K562 (cell line): ENCODE data around the gene PRICKLE4. TPM values are rescaled to one million over a fixed set of nuclear protein-coding genes. Genes with fewer than 3 reads are reported as not detected.

Source experiments
- ARHGAP35 ChIP-seq: fragments of 450-650 bp; IDR thresholded peaks from 2 replicates; pipeline ENCODE4 v1.6.1; 2018; ENCODE audit not compliant: partially characterized antibody
- CBFA2T3 ChIP-seq: fragments of 450-650 bp; IDR thresholded peaks from 2 replicates; pipeline ENCODE4 v1.6.1; 2017
- CREBBP ChIP-seq: IDR thresholded peaks from one replicate; pipeline ENCODE4 v1.6.1; 2012; ENCODE audit warnings: low read depth, mild to moderate bottlenecking, control low read depth, inconsistent platforms, low read length
- ELF1 ChIP-seq: fragments of 200-800 bp; sonication (Bioruptor generic); IDR thresholded peaks from 2 replicates; pipeline ENCODE4 v1.6.1; 2016; ENCODE audit warnings: missing genetic modification characterization, missing compliant biosample characterization
- ESRRA ChIP-seq: fragments of 450-650 bp; IDR thresholded peaks from 2 replicates; pipeline ENCODE4 v1.6.1; 2014; ENCODE audit warnings: low read depth, mild to moderate bottlenecking, moderate library complexity, borderline replicate concordance
- ETV1 ChIP-seq: fragments of 450-650 bp; conservative IDR thresholded peaks from 2 replicates; pipeline ENCODE4 v1.6.1; 2016; ENCODE audit warnings: missing genetic modification characterization, control low read depth, low read depth, missing compliant biosample characterization
- FOXJ3 ChIP-seq: sonication (generic); formaldehyde crosslinking; IDR thresholded peaks from 2 replicates; pipeline ENCODE4 v1.4.0; 2020; ENCODE audit warnings: mild to moderate bottlenecking, missing genetic modification reagents
- FOXM1 ChIP-seq, 2 experiments: fragments of 450-650 bp in 1 of 2; sonication (generic) in 1 of 2; formaldehyde crosslinking in 1 of 2; IDR thresholded peaks; 2 replicates each; pipeline versions ENCODE4 v1.6.1 to v1.9.0; 2017 to 2022; ENCODE audit warnings: low read depth in 2 of 2, mild to moderate bottlenecking in 2 of 2, missing genetic modification reagents in 1 of 2, moderate library complexity in 1 of 2
- KAT8 ChIP-seq: fragments of 450-650 bp; IDR thresholded peaks from 2 replicates; pipeline ENCODE4 v1.6.1; 2016; ENCODE audit warnings: low read depth, mild to moderate bottlenecking
- KDM5B ChIP-seq: fragments of 200-600 bp; sonication (generic); IDR thresholded peaks from 2 replicates; pipeline ENCODE4 v1.6.1; 2012; ENCODE audit warnings: low read depth, mild to moderate bottlenecking, moderate library complexity, low read length, control low read depth, inconsistent platforms; ENCODE audit not compliant: insufficient replicate concordance
- L3MBTL2 ChIP-seq: fragments of 450-650 bp; IDR thresholded peaks from 2 replicates; pipeline ENCODE4 v1.6.1; 2016; ENCODE audit warnings: mild to moderate bottlenecking, moderate library complexity
- MAZ ChIP-seq, 2 experiments: fragments of 450-650 bp in 1 of 2; sonication (generic) in 1 of 2; formaldehyde crosslinking; IDR thresholded peaks in 1 of 2; conservative IDR thresholded peaks in 1 of 2; 2 replicates each; pipeline versions ENCODE4 v1.4.0 to v1.5.0; 2020; ENCODE audit warnings: mild to moderate bottlenecking in 1 of 2, missing genetic modification reagents in 1 of 2
- MTA2 ChIP-seq: fragments of 450-650 bp; IDR thresholded peaks from 2 replicates; pipeline ENCODE4 v1.6.1; 2016; ENCODE audit warnings: low read depth
- RFX5 ChIP-seq: IDR thresholded peaks from 2 replicates; pipeline ENCODE4 v1.6.1; 2011; ENCODE audit warnings: low read depth, mild to moderate bottlenecking, improper control_type of control experiment, low read length
- SMC3 ChIP-seq: conservative IDR thresholded peaks from 2 replicates; pipeline ENCODE4 v1.6.1; 2011; ENCODE audit warnings: low read depth, low read length, improper control_type of control experiment; ENCODE audit not compliant: insufficient read depth
- SREBF2 ChIP-seq: sonication (generic); formaldehyde crosslinking; IDR thresholded peaks from 2 replicates; pipeline ENCODE4 v1.4.0; 2020; ENCODE audit warnings: mild to moderate bottlenecking, missing genetic modification reagents
- YY1 ChIP-seq, 3 experiments: IDR thresholded peaks; 2 replicates each; pipeline ENCODE4 v1.6.1; 2011; ENCODE audit warnings: low read length in 2 of 3, mild to moderate bottlenecking in 2 of 3, moderate library complexity in 2 of 3, borderline replicate concordance in 1 of 3, control low read depth in 1 of 3, low read depth in 1 of 3; ENCODE audit not compliant: insufficient read depth in 3 of 3, insufficient replicate concordance in 2 of 3, control insufficient read depth in 1 of 3, insufficient read length in 1 of 3; ENCODE audit errors: extremely low read depth in 1 of 3
- ZNF124 ChIP-seq: sonication (generic); formaldehyde crosslinking; IDR thresholded peaks from 2 replicates; pipeline ENCODE4 v1.8.1; 2022; ENCODE audit warnings: missing genetic modification reagents
- ZNF609 ChIP-seq: sonication (generic); formaldehyde crosslinking; IDR thresholded peaks from 2 replicates; pipeline ENCODE4 v1.8.1; 2023; ENCODE audit warnings: missing genetic modification reagents, mild to moderate bottlenecking, borderline replicate concordance
- ZNF668 ChIP-seq: fragments of 250-450 bp; sonication (Bioruptor Pico); IDR thresholded peaks from 2 replicates; pipeline ENCODE4 v1.8.0; 2022; ENCODE audit warnings: mild to moderate bottlenecking, inconsistent platforms
- polyA plus RNA-seq, 8 experiments: library from polyadenylated mRNA; depleted of rRNA in 4 of 8; stranded (reverse) in 5 of 8; unstranded in 3 of 8; fragments of >200 nt; fragmentation: Nextera tagmentation in 2 of 8; fragmentation: Illumina TruSeq in 1 of 8; extraction: Ambion mirVana in 2 of 8; extraction: Trizol in 1 of 8; gene quantifications; 2 replicates each; pipeline versions ENCODE4 v1.2.1 to v1.2.3, GENCODE V29; 2011 to 2014; ENCODE audit warnings: inconsistent platforms in 1 of 8, missing spikeins in 1 of 8
- total RNA-seq, 7 experiments: library from RNA; depleted of rRNA in 6 of 7; stranded (reverse); fragments of >200 nt in 6 of 7; fragmentation: Illumina TruSeq in 2 of 7; extraction: Trizol in 2 of 7; gene quantifications; 2 replicates each; pipeline versions ENCODE4 v1.2.1 to v1.2.3, GENCODE V29; 2011 to 2021; ENCODE audit warnings: low replicate concordance in 1 of 7
- TF ChIP-seq, protein P1 (sequence below): fragments of 200-400 bp; formaldehyde crosslinking; IDR thresholded peaks from 2 replicates; pipeline ENCODE4 v1.6.1; 2017; ENCODE audit warnings: mild to moderate bottlenecking, low read depth, low read length, moderate library complexity

The PRICKLE4 gene
- total and polyA plus RNA-seq, 9 of the 15 experiments (the other 6 are each of a cell fraction or from before 2014, with no cell fraction given), result 0.20 to 0.32 (median 0.27) TPM; not detected in 6

DNA sequence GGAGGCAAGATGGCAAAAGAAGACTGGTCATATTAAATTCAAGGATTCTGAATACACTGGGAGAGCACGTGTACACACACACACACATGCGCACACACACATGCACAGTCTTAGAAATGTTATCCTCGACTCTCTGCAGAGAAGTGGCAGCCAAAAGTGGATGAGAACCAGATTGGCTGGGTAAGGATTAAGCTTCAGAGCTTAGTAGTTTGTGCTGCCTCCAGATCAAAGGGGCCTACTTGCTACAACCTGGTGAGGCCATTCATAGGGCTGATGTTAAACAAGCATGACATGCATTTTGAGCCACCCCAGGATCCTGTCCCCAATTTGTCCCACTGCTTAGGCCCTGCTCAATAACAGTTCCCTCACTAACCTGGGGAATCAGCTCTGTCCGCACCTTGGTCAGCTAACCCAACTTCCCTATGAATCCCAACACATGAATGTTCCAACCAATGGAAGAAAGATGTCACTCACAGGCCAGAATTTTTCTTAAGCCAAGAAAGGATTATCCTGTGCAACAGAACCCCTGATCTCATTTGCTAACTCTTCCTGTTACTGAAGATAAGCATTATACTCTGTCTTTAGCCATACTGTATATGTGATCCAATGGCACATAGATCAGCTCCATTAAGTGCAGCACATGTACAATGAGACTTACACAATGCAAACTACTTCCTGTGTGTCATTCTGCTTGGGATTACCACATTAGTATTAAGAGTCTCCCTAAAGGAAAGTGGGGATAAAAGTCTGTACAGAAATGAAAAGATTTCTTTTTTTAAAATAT, 37.9 kb downstream of the PRICKLE4 start (continued):
- TF ChIP-seq MTA2 (peak; percentile 87), RFX5 (no peak), L3MBTL2 (0 out of 2 replicates have a peak, but pooled peaks have one; percentile 15), FOXJ3 (CRISPR knock-in tag) (no peak), SREBF2 (CRISPR knock-in tag) (no peak), ARHGAP35 (no peak), YY1 (IDR thresholded peaks at IDR 0.05; ENCODE audit: borderline replicate concordance in 1 of 3, control insufficient read depth in 1 of 3, extremely low read depth in 1 of 3, insufficient read depth in 3 of 3, insufficient read length in 1 of 3, insufficient replicate concordance in 2 of 3, low read depth in 1 of 3, low read length in 2 of 3) (peak in 1 of 3 experiments; percentile 27), CREBBP (no peak), MAZ (CRISPR knock-in tag; conservative IDR thresholded peaks at IDR 0.05 in 1 of 2, IDR thresholded peaks at IDR 0.05 in 1 of 2) (no peak), ZNF609 (no peak), ELF1 (tag) (no peak), KAT8 (no peak), FOXM1 (IDR thresholded peaks at IDR 0.05; ENCODE audit: low read depth) (peak; percentile 72), FOXM1 (CRISPR knock-in tag; IDR thresholded peaks at IDR 0.05; ENCODE audit: low read depth) (no peak), ZNF124 (no peak), ESRRA (no peak), CBFA2T3 (peak; percentile 95), ETV1 (tag) (peak; percentile 83), KDM5B (no peak), SMC3 (no peak), ZNF668 (CRISPR knock-in tag) (no peak)
- TF ChIP-seq, protein P1, sequence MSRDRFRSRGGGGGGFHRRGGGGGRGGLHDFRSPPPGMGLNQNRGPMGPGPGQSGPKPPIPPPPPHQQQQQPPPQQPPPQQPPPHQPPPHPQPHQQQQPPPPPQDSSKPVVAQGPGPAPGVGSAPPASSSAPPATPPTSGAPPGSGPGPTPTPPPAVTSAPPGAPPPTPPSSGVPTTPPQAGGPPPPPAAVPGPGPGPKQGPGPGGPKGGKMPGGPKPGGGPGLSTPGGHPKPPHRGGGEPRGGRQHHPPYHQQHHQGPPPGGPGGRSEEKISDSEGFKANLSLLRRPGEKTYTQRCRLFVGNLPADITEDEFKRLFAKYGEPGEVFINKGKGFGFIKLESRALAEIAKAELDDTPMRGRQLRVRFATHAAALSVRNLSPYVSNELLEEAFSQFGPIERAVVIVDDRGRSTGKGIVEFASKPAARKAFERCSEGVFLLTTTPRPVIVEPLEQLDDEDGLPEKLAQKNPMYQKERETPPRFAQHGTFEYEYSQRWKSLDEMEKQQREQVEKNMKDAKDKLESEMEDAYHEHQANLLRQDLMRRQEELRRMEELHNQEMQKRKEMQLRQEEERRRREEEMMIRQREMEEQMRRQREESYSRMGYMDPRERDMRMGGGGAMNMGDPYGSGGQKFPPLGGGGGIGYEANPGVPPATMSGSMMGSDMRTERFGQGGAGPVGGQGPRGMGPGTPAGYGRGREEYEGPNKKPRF, result no peak
